ENCODE data around the gene AGPAT4. TPM values are rescaled to one million over a fixed set of nuclear protein-coding genes. Genes with fewer than 3 reads are reported as not detected.
"Not testable (repeated sequence)": the region's sequence is repeated elsewhere in the genome, so short reads cannot be mapped to it uniquely, and the experiment has no call there.

Gene AGPAT4
- total RNA-seq, 1 donor from 2014 or later: 2.4 TPM

GRCh38 chr6:161138543-161139303 lies 135.1 kb downstream of the AGPAT4 start:
- ATAC-seq (no peak), DNase-seq (ENCODE audit: missing footprints) (peak; percentile 66)
- intact Hi-C loops (cut with DNase I): no loop called here

- intact Hi-C loops (cut with DNase I): no loop called here
- DNase-seq (ENCODE audit: missing footprints): no peak
- no peak for ATAC-seq
Measured at GRCh38 chr6:161137839-161138542, 135.9 kb downstream of the AGPAT4 start.

GRCh38 chr6:161137320-161137719 lies 136.5 kb downstream of the AGPAT4 start:
- ATAC-seq (no peak), DNase-seq (ENCODE audit: missing footprints) (no peak)
- intact Hi-C loops (cut with DNase I): no loop called here

GRCh38 chr6:161136655-161137054 lies 137.2 kb downstream of the AGPAT4 start:
- ATAC-seq (no peak), DNase-seq (ENCODE audit: missing footprints) (peak; percentile 69)
- intact Hi-C loops (cut with DNase I): no loop called here

GRCh38 chr6:161135695-161136591 lies 137.9 kb downstream of the AGPAT4 start:
- intact Hi-C loops (cut with DNase I): no loop called here
- no peak for ATAC-seq
- no peak for DNase-seq (ENCODE audit: missing footprints)

GRCh38 chr6:161134550-161135298 lies 139.1 kb downstream of the AGPAT4 start:
- ATAC-seq: no peak
- DNase-seq (ENCODE audit: missing footprints): no peak
- intact Hi-C loops (cut with DNase I): no loop called here

- ATAC-seq: peak; percentile 64
- peak; percentile 58 for DNase-seq (ENCODE audit: missing footprints)
- intact Hi-C loops (cut with DNase I): no loop called here
Measured at GRCh38 chr6:161133963-161134362, 139.9 kb downstream of the AGPAT4 start.

GRCh38 chr6:161132384-161132783 lies 141.5 kb downstream of the AGPAT4 start:
- intact Hi-C loops (cut with DNase I): no loop called here
- no peak for DNase-seq (ENCODE audit: missing footprints)
- ATAC-seq: no peak

GRCh38 chr6:161130967-161131766 lies 142.7 kb downstream of the AGPAT4 start:
- DNase-seq (ENCODE audit: missing footprints): no peak
- intact Hi-C loops (cut with DNase I): no loop called here
- no peak for ATAC-seq

GRCh38 chr6:161130541-161130940 lies 143.3 kb downstream of the AGPAT4 start:
- no peak for ATAC-seq
- DNase-seq (ENCODE audit: missing footprints): peak; percentile 61
- intact Hi-C loops (cut with DNase I): no loop called here

GRCh38 chr6:161128680-161129196 lies 145.1 kb downstream of the AGPAT4 start:
- DNase-seq (ENCODE audit: missing footprints): no peak
- no peak for ATAC-seq
- intact Hi-C loops (cut with DNase I): no loop called here

- intact Hi-C loops (cut with DNase I): no loop called here
- DNase-seq (ENCODE audit: missing footprints): no peak
- ATAC-seq: no peak
Measured at GRCh38 chr6:161128230-161128629, 145.6 kb downstream of the AGPAT4 start.

GRCh38 chr6:161127071-161127740 lies 146.7 kb downstream of the AGPAT4 start:
- no peak for ATAC-seq
- intact Hi-C loops (cut with DNase I): no loop called here

GRCh38 chr6:161125591-161125990 lies 148.3 kb downstream of the AGPAT4 start:
- intact Hi-C loops (cut with DNase I): no loop called here
- no peak for ATAC-seq

More at GRCh38 chr6:161127071-161127740, 146.7 kb downstream of the AGPAT4 start:
- DNase-seq (ENCODE audit: missing footprints): no peak

GRCh38 chr6:161123319-161123718 lies 150.5 kb downstream of the AGPAT4 start:
- DNase-seq (ENCODE audit: missing footprints); ATAC-seq; intact Hi-C loops (cut with DNase I): not testable (repeated sequence)

More at GRCh38 chr6:161125591-161125990, 148.3 kb downstream of the AGPAT4 start:
- no peak for DNase-seq (ENCODE audit: missing footprints)

- ATAC-seq: no peak
- intact Hi-C loops (cut with DNase I): no loop called here
Measured at GRCh38 chr6:161117942-161118341, 155.9 kb downstream of the AGPAT4 start.

GRCh38 chr6:161117308-161117707 lies 156.6 kb downstream of the AGPAT4 start:
- no peak for DNase-seq (ENCODE audit: missing footprints)
- intact Hi-C loops (cut with DNase I): no loop called here
- peak; percentile 52 for ATAC-seq

More at GRCh38 chr6:161117942-161118341, 155.9 kb downstream of the AGPAT4 start:
- no peak for DNase-seq (ENCODE audit: missing footprints)

Data from Right ventricle myocardium inferior (tissue), 1 donor.